ENCODE results near the gene DSTN. TPM values are rescaled to one million over a fixed set of nuclear protein-coding genes. Genes with fewer than 3 reads are reported as not detected.

DSTN gene
- total and polyA plus RNA-seq, 9 of the 15 experiments (the other 6 are each of a cell fraction or from before 2014, with no cell fraction given) = 25.7 to 88.3 (median 61.0) TPM

- Histone ChIP-seq H3K4me3 (no peak overlapping the region), H3K4me2 (ENCODE audit: insufficient read depth, low read length) (no peak overlapping the region), H4K20me1 (replicated peaks; ENCODE audit: control insufficient read depth, insufficient read depth, low read length) (no peaks in the 10 kb centered on the region), H3K36me3 (ENCODE audit: control insufficient read depth, insufficient read depth, low read length) (peaks cover 20% of the 10 kb centered on the region; the same call in 1 of the 3 replicates), H3K27ac (ENCODE audit: extremely low read depth, low read depth, low read length) (no peak overlapping the region), H3K9ac (ENCODE audit: insufficient read depth in 1 of 2, low read depth in 2 of 2, low read length in 2 of 2) (no peak overlapping the region), H3K27me3 (ENCODE audit: control insufficient read depth in 2 of 2, insufficient read depth in 2 of 2, low read length in 2 of 2) (no peaks in the 10 kb centered on the region), H3K79me2 (ENCODE audit: control insufficient read depth, insufficient read depth, low read length) (no peaks in the 10 kb centered on the region), H3K4me1 (replicated peaks in 1 of 2; ENCODE audit: control insufficient read depth in 2 of 2, insufficient read depth in 2 of 2, low read length in 2 of 2) (no peaks in the 10 kb centered on the region), H3K9me3 (replicated peaks; ENCODE audit: control insufficient read depth, insufficient read depth, low read depth, low read length) (no peaks in the 10 kb centered on the region), H3K9me1 (ENCODE audit: control insufficient read depth, insufficient read depth, low read length) (no peaks in the 10 kb centered on the region), H2AFZ (ENCODE audit: low read depth, low read length) (no peak overlapping the region)
- in situ Hi-C loops (cut with MboI) = no loop called here
- intact Hi-C loops (cut with micrococcal nuclease) = no loop called here
- CTCF ChIA-PET (ENCODE audit: low intra/inter-chr PET ratio) = no interaction called here
- no TSS peak for BruUV-seq (replicated peaks)
- TF ChIP-seq ARHGAP35 (IDR thresholded peaks at IDR 0.05; ENCODE audit: partially characterized antibody) (no peak), CBFA2T3 (IDR thresholded peaks at IDR 0.05) (no peak), NUFIP1 (IDR thresholded peaks at IDR 0.05; ENCODE audit: partially characterized antibody) (no peak), SMARCC2 (IDR thresholded peaks at IDR 0.05; ENCODE audit: low read depth) (no peak), FOSL1 (tag; conservative IDR thresholded peaks at IDR 0.05) (no peak), E2F8 (IDR thresholded peaks at IDR 0.05; ENCODE audit: low read depth, partially characterized antibody) (no peak), TRIM28 (IDR thresholded peaks at IDR 0.05) (no peak), TCF7L2 (IDR thresholded peaks at IDR 0.05; ENCODE audit: low read depth, low read length) (no peak), ZC3H4 (CRISPR knock-in tag; IDR thresholded peaks at IDR 0.05; ENCODE audit: borderline replicate concordance) (no peak), DNMT1 (IDR thresholded peaks at IDR 0.05) (no peak)
- FAIRE-seq (no peak), DNase-seq (ENCODE audit: extremely low read depth in 1 of 4, low spot score in 3 of 4) (no peak), ATAC-seq (no peak)
- POLR2A ChIA-PET = no interaction called here
- WGBS (ENCODE audit: insufficient coverage, low coverage, missing lambda C conversion rate) = 93% methylated on average over 6 of the region's 12 CpGs
Measured at GRCh38 chr20:17624070-17624469, 54.2 kb downstream of the DSTN start.
